ENCODE measurements around the gene PLA2G2F. TPM values are rescaled to one million over a fixed set of nuclear protein-coding genes. Genes with fewer than 3 reads are reported as not detected.

Gene PLA2G2F
- total and polyA plus RNA-seq, 9 of the 15 experiments (the other 6 are each of a cell fraction or from before 2014, with no cell fraction given) = not detected

DNA sequence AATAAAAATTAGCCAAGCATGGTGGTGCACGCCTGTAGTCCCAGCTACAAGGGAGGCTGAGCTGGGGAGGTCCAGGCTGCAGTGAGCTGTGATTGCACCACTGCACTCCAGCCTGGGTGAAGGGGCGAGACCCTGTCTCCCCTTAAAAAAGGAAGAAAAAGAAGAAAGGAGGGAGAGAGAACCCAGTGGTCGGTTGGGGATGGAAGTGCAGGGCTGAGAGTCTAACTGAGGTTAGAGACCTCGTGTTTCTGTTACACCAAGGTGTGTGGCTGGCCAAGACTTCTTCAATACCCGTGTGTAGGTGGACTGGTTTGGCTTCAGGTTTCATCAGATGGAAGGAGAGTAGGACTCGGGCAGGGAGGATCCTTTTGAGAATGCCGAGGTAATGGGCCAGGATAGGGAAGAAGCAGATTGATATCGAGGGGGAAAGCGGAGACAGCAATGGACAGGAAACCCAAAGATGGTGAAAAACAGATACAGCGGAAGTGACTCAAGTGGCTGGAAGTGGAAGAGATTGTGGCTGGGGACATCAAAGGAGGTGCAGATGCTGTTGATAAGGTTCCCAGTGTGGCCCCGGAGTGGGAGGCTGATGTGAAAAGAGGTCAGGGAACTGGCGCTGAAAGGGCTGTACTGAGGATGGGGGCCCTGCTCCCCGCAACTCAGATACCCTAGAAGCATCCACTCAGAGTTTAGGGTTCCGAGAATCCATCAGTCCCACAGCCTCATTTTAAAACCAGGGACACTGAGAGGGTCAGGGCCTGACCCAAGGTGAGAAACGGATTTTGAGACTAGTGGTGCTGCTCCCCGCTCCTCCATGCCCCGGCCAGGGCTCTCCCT, 46.1 kb downstream of the PLA2G2F start (continued):
- TF ChIP-seq TCF3 (CRISPR knock-in tag; IDR thresholded peaks at IDR 0.05) (peak; percentile 61), ZNF184 (CRISPR knock-in tag; IDR thresholded peaks at IDR 0.05) (no peak), ZNF76 (CRISPR knock-in tag; IDR thresholded peaks at IDR 0.05; ENCODE audit: borderline replicate concordance) (no peak), RNF2 (IDR thresholded peaks at IDR 0.05) (peak; percentile 95), TAF9B (IDR thresholded peaks at IDR 0.05; ENCODE audit: partially characterized antibody) (peak; percentile 67), ATF1 (CRISPR knock-in tag; IDR thresholded peaks at IDR 0.05) (no peak), ATF1 (tag; IDR thresholded peaks at IDR 0.05) (peak; percentile 82), SMAD2 (IDR thresholded peaks at IDR 0.05; ENCODE audit: low read depth, low read length) (no peak), ESRRA (IDR thresholded peaks at IDR 0.05; ENCODE audit: borderline replicate concordance, low read depth) (peak; percentile 68), SP1 (CRISPR knock-in tag; IDR thresholded peaks at IDR 0.05) (no peak), SMARCC2 (IDR thresholded peaks at IDR 0.05; ENCODE audit: low read depth) (peak; percentile 83), XRCC4 (IDR thresholded peaks at IDR 0.05; ENCODE audit: extremely low read depth, insufficient read depth, insufficient read length) (no peak), FOXJ2 (tag; IDR thresholded peaks at IDR 0.05) (no peak), BRF1 (IDR thresholded peaks at IDR 0.05; ENCODE audit: borderline replicate concordance, extremely low read depth, insufficient read length) (no peak), FOXK1 (CRISPR knock-in tag; IDR thresholded peaks at IDR 0.05; ENCODE audit: borderline replicate concordance) (peak; percentile 16; the same call in 1 of the 2 replicates), FOXA3 (CRISPR knock-in tag; conservative IDR thresholded peaks at IDR 0.05 in 1 of 2, IDR thresholded peaks at IDR 0.05 in 1 of 2) (peak in 1 of 2 experiments; percentile 15; a peak in 1 of 4 replicates), USF1 (CRISPR knock-in tag; IDR thresholded peaks at IDR 0.05) (no peak), FOXM1 (IDR thresholded peaks at IDR 0.05; ENCODE audit: low read depth) (no peak), FOXM1 (CRISPR knock-in tag; IDR thresholded peaks at IDR 0.05; ENCODE audit: low read depth) (no peak), ZNF224 (CRISPR knock-in tag; IDR thresholded peaks at IDR 0.05) (no peak), NCOA4 (IDR thresholded peaks at IDR 0.05; ENCODE audit: partially characterized antibody) (no peak), NR1H2 (CRISPR knock-in tag; IDR thresholded peaks at IDR 0.05) (peak; percentile 69), NBN (IDR thresholded peaks at IDR 0.05; ENCODE audit: low read depth) (peak; percentile 90; the same call in 1 of the 2 replicates), RBM17 (IDR thresholded peaks at IDR 0.05; ENCODE audit: borderline replicate concordance, low read depth, low read length) (no peak), HDGF (IDR thresholded peaks at IDR 0.05) (peak; percentile 76), HSF4 (CRISPR knock-in tag; IDR thresholded peaks at IDR 0.05; ENCODE audit: borderline replicate concordance) (peak; percentile 29; the same call in 1 of the 2 replicates)
- TF ChIP-seq, protein P1, sequence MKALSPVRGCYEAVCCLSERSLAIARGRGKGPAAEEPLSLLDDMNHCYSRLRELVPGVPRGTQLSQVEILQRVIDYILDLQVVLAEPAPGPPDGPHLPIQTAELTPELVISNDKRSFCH (CRISPR knock-in tag; IDR thresholded peaks at IDR 0.05) = no peak
- TF ChIP-seq, protein P1 (tag; IDR thresholded peaks at IDR 0.05) = peak; percentile 76
- TF ChIP-seq, protein P2, sequence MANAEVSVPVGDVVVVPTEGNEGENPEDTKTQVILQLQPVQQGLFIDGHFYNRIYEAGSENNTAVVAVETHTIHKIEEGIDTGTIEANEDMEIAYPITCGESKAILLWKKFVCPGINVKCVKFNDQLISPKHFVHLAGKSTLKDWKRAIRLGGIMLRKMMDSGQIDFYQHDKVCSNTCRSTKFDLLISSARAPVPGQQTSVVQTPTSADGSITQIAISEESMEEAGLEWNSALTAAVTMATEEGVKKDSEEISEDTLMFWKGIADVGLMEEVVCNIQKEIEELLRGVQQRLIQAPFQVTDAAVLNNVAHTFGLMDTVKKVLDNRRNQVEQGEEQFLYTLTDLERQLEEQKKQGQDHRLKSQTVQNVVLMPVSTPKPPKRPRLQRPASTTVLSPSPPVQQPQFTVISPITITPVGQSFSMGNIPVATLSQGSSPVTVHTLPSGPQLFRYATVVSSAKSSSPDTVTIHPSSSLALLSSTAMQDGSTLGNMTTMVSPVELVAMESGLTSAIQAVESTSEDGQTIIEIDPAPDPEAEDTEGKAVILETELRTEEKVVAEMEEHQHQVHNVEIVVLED (CRISPR knock-in tag; IDR thresholded peaks at IDR 0.05) = no peak

Data from K562 (cell line).